Activated CD4-positive, alpha-beta T cell treated with anti-CD3 and anti-CD28 coated beads, Interleukin-2, amount 50 U/mL, for 1 hour (primary cell): ENCODE measurements around the gene HRAS.
A peak's percentile ranks its signal among the peaks of the same experiment; 100 is the strongest.
"Not testable (repeated sequence)": the region's sequence is repeated elsewhere in the genome, so short reads cannot be mapped to it uniquely, and the experiment has no call there.

Source experiments
- DNase-seq: peaks from one replicate; pipeline ENCODE4 v3.0.0-alpha.2; 2020

The HRAS gene

GRCh38 chr11:535519-536454 lies at the start of gene HRAS:
Gene HRAS, minus strand, starts transcription at chr11:535576.
- DNase-seq, result peak; percentile 95

- no peak for DNase-seq
These were observed 48.9 kb upstream of the HRAS start for GRCh38 chr11:584287-584686.

GRCh38 chr11:581752-582151 lies 46.4 kb upstream of the HRAS start:
- no peak for DNase-seq

- DNase-seq, result no peak
These were observed 46.0 kb upstream of the HRAS start for GRCh38 chr11:581342-581741.

GRCh38 chr11:579830-580601 lies 44.6 kb upstream of the HRAS start:
- DNase-seq, result no peak

GRCh38 chr11:578276-579035 lies 43.1 kb upstream of the HRAS start:
- no peak for DNase-seq

- no peak for DNase-seq
These were observed 42.2 kb upstream of the HRAS start for GRCh38 chr11:577611-577894.

- no peak for DNase-seq
These were observed 41.6 kb upstream of the HRAS start for GRCh38 chr11:576811-577610.

- DNase-seq, result peak; percentile 96
These were observed 40.8 kb upstream of the HRAS start, which contains the start of gene PHRF1 for GRCh38 chr11:575996-576768. Gene PHRF1, plus strand, starts transcription at chr11:576470. Its CDS starts 5,043 bp downstream, at chr11:581513.

GRCh38 chr11:575313-575995 lies 40.1 kb upstream of the HRAS start:
- no peak for DNase-seq

GRCh38 chr11:574632-575312 lies 39.4 kb upstream of the HRAS start:
- DNase-seq, result no peak

- not testable (repeated sequence) for DNase-seq
These were observed 38.7 kb upstream of the HRAS start for GRCh38 chr11:574031-574570.

- DNase-seq, result no peak
These were observed 37.9 kb upstream of the HRAS start for GRCh38 chr11:573146-573759.

- DNase-seq, result no peak
These were observed 36.4 kb upstream of the HRAS start for GRCh38 chr11:571802-572185.

- no peak for DNase-seq
These were observed 33.9 kb upstream of the HRAS start for GRCh38 chr11:569158-569885.

- peak; percentile 87 for DNase-seq
These were observed 33.2 kb upstream of the HRAS start for GRCh38 chr11:568306-569157.

GRCh38 chr11:567629-568292 lies 32.4 kb upstream of the HRAS start:
- DNase-seq, result no peak
